Endothelial cell of umbilical vein (primary cell): ENCODE measurements around the gene KATNAL1. TPM values are rescaled to one million over a fixed set of nuclear protein-coding genes. Genes with fewer than 3 reads are reported as not detected.

Source experiments
- BruUV-seq: library from RNA; stranded (reverse); fragments of 400-500 nt; replicated peaks from 2 replicates; lab custom pipeline; 2021; lab: Mats Ljungman, UMichigan
- CTCF ChIA-PET: fragments of 300-600, 350-600 bp; sonication (Branson Sonifier 250); formaldehyde crosslinking; loops from one replicate; lab custom pipeline; 2021; ENCODE audit warnings: antibody characterized with exemption, inconsistent platforms; lab: Charles Lee
- POLR2A ChIA-PET: fragments of 300-600, 350-600 bp; sonication (Branson Sonifier 250); formaldehyde crosslinking; loops from one replicate; lab custom pipeline; 2021; ENCODE audit warnings: antibody characterized with exemption, inconsistent platforms; lab: Charles Lee
- DNase-seq: peaks from one replicate; pipeline ENCODE4 v3.0.0-alpha.2; 2011; ENCODE audit warnings: low read depth, low spot score
- FAIRE-seq: peaks from 2 replicates; lab custom pipeline; 2011; peaks lifted over from hg19 to GRCh38; lab: Jason Lieb, UNC
- H2AFZ ChIP-seq: 2 replicates; pipeline ENCODE4 v1.6.0; 2012; ENCODE audit warnings: low read depth, low read length, control low read depth, inconsistent platforms
- H3K27ac ChIP-seq: 2 replicates; pipeline ENCODE4 v1.5.1; 2011; ENCODE audit warnings: low read depth, mild to moderate bottlenecking, control low read depth, low read length, moderate library complexity; ENCODE audit not compliant: insufficient read depth
- H3K27me3 ChIP-seq, 2 experiments: 2 replicates each; pipeline versions ENCODE4 v1.6.0 to v1.6.1; 2011; ENCODE audit warnings: low read length in 2 of 2, mixed read lengths in 1 of 2; ENCODE audit not compliant: control insufficient read depth in 2 of 2, insufficient read depth in 2 of 2
- H3K36me3 ChIP-seq, 2 experiments: 2 replicates in 1 of 2; 3 replicates in 1 of 2; pipeline ENCODE4 v1.5.1; 2011; ENCODE audit warnings: low read length in 2 of 2, mild to moderate bottlenecking in 1 of 2, moderate library complexity in 1 of 2; ENCODE audit not compliant: control insufficient read depth in 2 of 2, insufficient read depth in 2 of 2; ENCODE audit errors: extremely low read depth in 1 of 2
- H3K4me1 ChIP-seq: 3 replicates; pipeline ENCODE4 v1.5.1; 2011; ENCODE audit warnings: mild to moderate bottlenecking, low read length; ENCODE audit not compliant: control insufficient read depth, insufficient read depth; ENCODE audit errors: extremely low read depth
- H3K4me2 ChIP-seq: 2 replicates; pipeline ENCODE4 v1.6.1; 2011; ENCODE audit warnings: low read length, control low read depth, mixed read lengths; ENCODE audit not compliant: insufficient read depth
- H3K4me3 ChIP-seq, 3 experiments: fragments of 200-600 bp in 1 of 3; sonication (generic), shearing (Covaris generic) in 1 of 3; replicated peaks in 1 of 3; 2 replicates each; pipeline ENCODE4 v1.5.1; 2011 to 2016; ENCODE audit warnings: control low read depth in 3 of 3, low read length in 3 of 3, mild to moderate bottlenecking in 2 of 3, inconsistent platforms in 1 of 3, low read depth in 1 of 3, moderate library complexity in 1 of 3; ENCODE audit not compliant: insufficient read depth in 1 of 3
- H3K79me2 ChIP-seq: 2 replicates; pipeline ENCODE4 v1.6.0; 2012; ENCODE audit warnings: low read length, inconsistent platforms; ENCODE audit not compliant: control insufficient read depth, insufficient read depth
- H3K9ac ChIP-seq: replicated peaks from 2 replicates; pipeline ENCODE3; 2011; ENCODE audit warnings: low read length, control low read depth; ENCODE audit not compliant: insufficient read depth; ENCODE audit errors: extremely low read depth
- H3K9me1 ChIP-seq: replicated peaks from 3 replicates; pipeline ENCODE4 v1.6.0; 2011; ENCODE audit warnings: mild to moderate bottlenecking, low read length; ENCODE audit not compliant: control insufficient read depth, insufficient read depth; ENCODE audit errors: extremely low read depth
- H3K9me3 ChIP-seq: replicated peaks from 2 replicates; pipeline ENCODE4 v1.5.1; 2012; ENCODE audit warnings: low read length, inconsistent platforms; ENCODE audit not compliant: control insufficient read depth, insufficient read depth
- H4K20me1 ChIP-seq: replicated peaks from 2 replicates; pipeline ENCODE3; 2011; ENCODE audit warnings: mild to moderate bottlenecking, low read length; ENCODE audit not compliant: control insufficient read depth, insufficient read depth; ENCODE audit errors: extremely low read depth
- CTCF ChIP-seq, 2 donors: IDR thresholded peaks; 1 replicate in 1 of 2; 2 replicates in 1 of 2; pipeline ENCODE4 v1.5.1; 2011; ENCODE audit warnings: low read length in 2 of 2, mild to moderate bottlenecking in 2 of 2, moderate library complexity in 2 of 2, control low read depth in 1 of 2, inconsistent platforms in 1 of 2, low read depth in 1 of 2; ENCODE audit not compliant: insufficient read depth in 1 of 2; ENCODE audit errors: extremely low read depth in 1 of 2
- EZH2 ChIP-seq: IDR thresholded peaks from 2 replicates; pipeline ENCODE4 v1.6.1; 2012; ENCODE audit warnings: borderline replicate concordance, low read depth, mild to moderate bottlenecking, moderate library complexity, low read length, inconsistent platforms; ENCODE audit not compliant: severe bottlenecking
- FOS ChIP-seq: IDR thresholded peaks from 2 replicates; pipeline ENCODE4 v1.6.1; 2011; ENCODE audit warnings: mild to moderate bottlenecking, low read length, moderate library complexity, borderline replicate concordance; ENCODE audit not compliant: insufficient read depth
- GATA2 ChIP-seq: IDR thresholded peaks from 2 replicates; pipeline ENCODE4 v1.7.0; 2011; ENCODE audit warnings: low read depth, mild to moderate bottlenecking, moderate library complexity, mixed read lengths, low read length; ENCODE audit not compliant: insufficient read length, insufficient read depth
- JUN ChIP-seq: IDR thresholded peaks from 2 replicates; pipeline ENCODE4 v1.6.1; 2011; ENCODE audit warnings: borderline replicate concordance, low read depth; ENCODE audit not compliant: insufficient read length, insufficient read depth
- MAX ChIP-seq: IDR thresholded peaks from 2 replicates; pipeline ENCODE4 v1.6.1; 2011; ENCODE audit not compliant: insufficient read depth, insufficient read length
- MYC ChIP-seq: IDR thresholded peaks from one replicate; pipeline ENCODE4 v1.6.1; 2011; ENCODE audit warnings: mild to moderate bottlenecking, low read depth, low read length
- POLR2A ChIP-seq: IDR thresholded peaks from 2 replicates; pipeline ENCODE4 v1.6.1; 2012; ENCODE audit warnings: low read depth, mild to moderate bottlenecking, control low read depth, low read length
- POLR2AphosphoS5 ChIP-seq: IDR thresholded peaks from 2 replicates; pipeline ENCODE4 v1.6.1; 2012; ENCODE audit warnings: low read depth, mild to moderate bottlenecking, control low read depth, low read length, moderate library complexity; ENCODE audit not compliant: insufficient read depth
- dilution Hi-C: fragments of 300-500 bp; cut with MboI; formaldehyde crosslinking; loops from one replicate; pipeline ENCODE4 v1.15.0; 2019; ENCODE audit warnings: low sequenced_read_pairs; ENCODE audit not compliant: extremely low pct_ligation_motif_present
- intact Hi-C: fragments of 100-400 bp; cut with micrococcal nuclease; formaldehyde crosslinking; loops from one replicate; pipeline ENCODE4 v1.10.0; 2022
- polyA plus RNA-seq, 4 experiments: library from polyadenylated mRNA; depleted of rRNA in 3 of 4; stranded (reverse) in 3 of 4; unstranded in 1 of 4; fragments of >200 nt; gene quantifications; 2 replicates each; pipeline versions ENCODE4 v1.2.1 to v1.2.3, GENCODE V29; 2011 to 2012; ENCODE audit warnings: missing spikeins in 1 of 4
- total RNA-seq: library from RNA; stranded (reverse); gene quantifications from 2 replicates; pipeline ENCODE4 v1.2.3, GENCODE V29; 2021

KATNAL1 gene
- total and polyA plus RNA-seq, 2 donors (not counting 3 experiments of a cell fraction or from before 2014, with no cell fraction given): 7.2 to 49.2 TPM

DNA sequence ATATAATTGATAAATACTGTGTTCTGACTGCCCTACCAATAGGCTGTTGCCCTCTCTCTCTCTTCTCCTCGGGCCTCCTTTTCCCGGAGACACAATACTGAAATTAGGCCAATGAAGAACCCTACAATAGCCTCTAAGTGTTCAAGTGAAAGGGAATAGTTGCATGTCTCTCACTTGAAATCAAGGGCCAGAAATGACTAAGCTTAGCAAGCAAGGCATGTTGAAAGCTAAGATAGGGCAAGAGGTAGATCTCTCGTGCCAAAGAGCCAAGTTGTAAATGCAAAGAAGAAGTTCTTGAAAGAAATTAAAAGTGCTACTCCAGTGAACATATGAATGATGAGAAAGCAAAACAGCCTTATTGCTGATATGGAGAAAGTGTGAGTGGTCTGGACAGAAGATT lies 13.3 kb downstream of the KATNAL1 start:
- ChIA-PET CTCF (interaction anchor here (1.4 kb wide), 1 partner anchor 162 kb away, joined by 4 read pairs; no protein-coding TSS in a partner anchor), POLR2A (no interaction called here)
- dilution Hi-C loops: no loop called here
- no peak overlapping the region for H3K9ac ChIP-seq
- TF ChIP-seq FOS (no peak), MAX (no peak), JUN (no peak), GATA2 (no peak), EZH2 (no peak), POLR2A (no peak), MYC (no peak), CTCF (IDR thresholded peaks at IDR 0.05; ENCODE audit: extremely low read depth in 1 of 2, insufficient read depth in 1 of 2, low read depth in 1 of 2, low read length in 2 of 2) (no peak), POLR2AphosphoS5 (no peak)
- peaks cover 2% of the 10 kb centered on the region for H4K20me1 ChIP-seq
- intact Hi-C loops: no loop called here
- FAIRE-seq: no peak
- no peak for DNase-seq
- H3K4me3 ChIP-seq: no peak overlapping the region
- no peak overlapping the region for H2AFZ ChIP-seq
- H3K79me2 ChIP-seq: peaks cover 83% of the 10 kb centered on the region
- no TSS peak for BruUV-seq
- no peaks in the 10 kb centered on the region for H3K4me1 ChIP-seq
- no peaks in the 10 kb centered on the region for H3K9me1 ChIP-seq
- no peaks in the 10 kb centered on the region for H3K9me3 ChIP-seq
- H3K27ac ChIP-seq: no peak overlapping the region
- H3K27me3 ChIP-seq: no peaks in the 10 kb centered on the region
- H3K4me2 ChIP-seq: no peak overlapping the region
- no peaks in the 10 kb centered on the region for H3K36me3 ChIP-seq
